K562 (cell line): ENCODE data around the gene PRAMEF12. TPM values are rescaled to one million over a fixed set of nuclear protein-coding genes. Genes with fewer than 3 reads are reported as not detected.

Source experiments
- ATAC-seq: fragments of 200-7000 bp; cut with Tn5 transposase; 3 replicates; pipeline ENCODE4 v1.9.1; 2020; ENCODE audit warnings: moderate library complexity
- BruUV-seq: library from RNA; stranded (reverse); fragments of 400-500 nt; replicated peaks from 2 replicates; lab custom pipeline; 2021; lab: Mats Ljungman, UMichigan
- CTCF ChIA-PET: fragments of 300-600 bp; formaldehyde crosslinking; extraction: SDS; loops from one replicate; lab custom pipeline; 2021; ENCODE audit warnings: low intra/inter-chr PET ratio; lab: Yijun Ruan, JAX
- POLR2A ChIA-PET: fragments of 300-600, 350-650 bp; sonication (Branson Sonifier 250); formaldehyde crosslinking; extraction: SDS; loops from one replicate; lab custom pipeline; 2021; ENCODE audit warnings: antibody characterized with exemption, inconsistent platforms; lab: Yijun Ruan, JAX
- DNase-seq, 4 experiments: peaks; one replicate each; pipeline versions ENCODE4 v3.0.0 to v3.0.0-alpha.2; 2011 to 2018; ENCODE audit warnings: low spot score in 3 of 4, mixed read lengths in 3 of 4; ENCODE audit errors: extremely low read depth in 1 of 4
- FAIRE-seq: peaks from 2 replicates; lab custom pipeline; 2011; peaks lifted over from hg19 to GRCh38; lab: Jason Lieb, UNC
- H2AFZ ChIP-seq: 2 replicates; pipeline ENCODE4 v1.6.0; 2011; ENCODE audit warnings: low read depth, low read length, control low read depth, inconsistent platforms
- H3K27ac ChIP-seq: fragments of 200-600 bp; 3 replicates; pipeline ENCODE4 v1.8.0; 2011; ENCODE audit warnings: low read depth, mild to moderate bottlenecking, control low read depth, inconsistent platforms, low read length, moderate library complexity, mixed read lengths; ENCODE audit errors: extremely low read depth
- H3K27me3 ChIP-seq, 2 experiments: fragments of 300-600 bp in 1 of 2; 2 replicates in 1 of 2; 3 replicates in 1 of 2; pipeline versions ENCODE4 v1.6.0 to v1.8.0; 2011; ENCODE audit warnings: inconsistent platforms in 2 of 2, low read length in 2 of 2, mild to moderate bottlenecking in 1 of 2, mixed read lengths in 1 of 2, moderate library complexity in 1 of 2; ENCODE audit not compliant: control insufficient read depth in 2 of 2, insufficient read depth in 2 of 2
- H3K36me3 ChIP-seq: fragments of 300-600 bp; 3 replicates; pipeline ENCODE4 v1.8.0; 2011; ENCODE audit warnings: mild to moderate bottlenecking, low read length, inconsistent platforms; ENCODE audit not compliant: control insufficient read depth, insufficient read depth
- H3K4me1 ChIP-seq, 2 experiments: fragments of 200-600 bp in 1 of 2; replicated peaks in 1 of 2; 2 replicates in 1 of 2; 3 replicates in 1 of 2; pipeline versions ENCODE4 v1.5.1 to v1.8.0; 2011; ENCODE audit warnings: inconsistent platforms in 2 of 2, low read length in 2 of 2, mild to moderate bottlenecking in 1 of 2, mixed read lengths in 1 of 2, moderate library complexity in 1 of 2; ENCODE audit not compliant: control insufficient read depth in 2 of 2, insufficient read depth in 2 of 2
- H3K4me2 ChIP-seq: 2 replicates; pipeline ENCODE4 v1.6.1; 2011; ENCODE audit warnings: low read length, control low read depth, inconsistent platforms, mixed read lengths; ENCODE audit not compliant: insufficient read depth
- H3K4me3 ChIP-seq: fragments of 200-600 bp; sonication (generic), shearing (Covaris generic); 2 replicates; pipeline ENCODE4 v1.5.1; 2016; ENCODE audit warnings: control low read depth, inconsistent platforms
- H3K79me2 ChIP-seq: fragments of 200-600 bp; 3 replicates; pipeline ENCODE4 v1.8.0; 2011; ENCODE audit warnings: low read length, inconsistent platforms; ENCODE audit not compliant: control insufficient read depth, insufficient read depth
- H3K9ac ChIP-seq, 2 experiments: 2 replicates each; pipeline versions ENCODE4 v1.6.0 to v1.6.1; 2011; ENCODE audit warnings: low read depth in 2 of 2, low read length in 2 of 2, control low read depth in 1 of 2, inconsistent platforms in 1 of 2, mild to moderate bottlenecking in 1 of 2, mixed read lengths in 1 of 2; ENCODE audit not compliant: insufficient read depth in 1 of 2
- H3K9me1 ChIP-seq: one replicate; pipeline ENCODE4 v1.6.0; 2011; ENCODE audit warnings: inconsistent platforms, mild to moderate bottlenecking, low read length, moderate library complexity; ENCODE audit not compliant: control insufficient read depth, insufficient read depth
- H3K9me3 ChIP-seq: replicated peaks from 2 replicates; pipeline ENCODE4 v1.5.1; 2011; ENCODE audit warnings: low read depth, low read length, inconsistent platforms; ENCODE audit not compliant: control insufficient read depth, insufficient read depth
- H4K20me1 ChIP-seq: replicated peaks from 2 replicates; pipeline ENCODE4 v1.6.1; 2011; ENCODE audit warnings: low read length, inconsistent platforms, mixed read lengths; ENCODE audit not compliant: control insufficient read depth, insufficient read depth
- CHCHD3 ChIP-seq: fragments of 250-450 bp; sonication (Bioruptor Pico); IDR thresholded peaks from 2 replicates; pipeline ENCODE4 v2.1.2; 2022; ENCODE audit warnings: mild to moderate bottlenecking
- NFE2L1 ChIP-seq: fragments of 450-650 bp; IDR thresholded peaks from 2 replicates; pipeline ENCODE4 v1.6.1; 2016; ENCODE audit warnings: missing genetic modification characterization, low read depth, mild to moderate bottlenecking, missing compliant biosample characterization, moderate library complexity, borderline replicate concordance
- SIN3A ChIP-seq, 2 experiments: fragments of 150-350 bp in 1 of 2; IDR thresholded peaks; 2 replicates each; pipeline ENCODE4 v1.6.1; 2011 to 2016; ENCODE audit warnings: borderline replicate concordance in 2 of 2, low read depth in 2 of 2, low read length in 2 of 2, mild to moderate bottlenecking in 2 of 2, moderate library complexity in 2 of 2; ENCODE audit not compliant: control insufficient read depth in 1 of 2
- WGBS: fragments of 100-300 bp; shearing (Covaris generic); methylation state at CpG from one replicate; pipeline ENCODE4 v1.1.6; 2016; ENCODE audit warnings: low coverage, mixed read lengths; ENCODE audit not compliant: insufficient coverage; ENCODE audit errors: missing lambda C conversion rate; 5-methylcytosine and 5-hydroxymethylcytosine counted together
- in situ Hi-C: fragments of 300-500 bp; cut with MboI; formaldehyde crosslinking; loops from 4 replicates; pipeline ENCODE4 v1.15.0; 2018; ENCODE audit warnings: inconsistent platforms, mixed read lengths
- intact Hi-C: fragments of 100-400 bp; cut with micrococcal nuclease; formaldehyde crosslinking; loops from 2 replicates; pipeline ENCODE4 v1.14.2; 2022
- polyA plus RNA-seq, 8 experiments: library from polyadenylated mRNA; depleted of rRNA in 4 of 8; stranded (reverse) in 5 of 8; unstranded in 3 of 8; fragments of >200 nt; fragmentation: Nextera tagmentation in 2 of 8; fragmentation: Illumina TruSeq in 1 of 8; extraction: Ambion mirVana in 2 of 8; extraction: Trizol in 1 of 8; gene quantifications; 2 replicates each; pipeline versions ENCODE4 v1.2.1 to v1.2.3, GENCODE V29; 2011 to 2014; ENCODE audit warnings: inconsistent platforms in 1 of 8, missing spikeins in 1 of 8
- total RNA-seq, 7 experiments: library from RNA; depleted of rRNA in 6 of 7; stranded (reverse); fragments of >200 nt in 6 of 7; fragmentation: Illumina TruSeq in 2 of 7; extraction: Trizol in 2 of 7; gene quantifications; 2 replicates each; pipeline versions ENCODE4 v1.2.1 to v1.2.3, GENCODE V29; 2011 to 2021; ENCODE audit warnings: low replicate concordance in 1 of 7
- TF ChIP-seq, protein P1 (sequence below): fragments of 450-650 bp; IDR thresholded peaks from 2 replicates; pipeline ENCODE4 v1.7.0; 2016; ENCODE audit warnings: borderline replicate concordance

Gene PRAMEF12
- total and polyA plus RNA-seq, 9 of the 15 experiments (the other 6 are each of a cell fraction or from before 2014, with no cell fraction given): not detected

DNA sequence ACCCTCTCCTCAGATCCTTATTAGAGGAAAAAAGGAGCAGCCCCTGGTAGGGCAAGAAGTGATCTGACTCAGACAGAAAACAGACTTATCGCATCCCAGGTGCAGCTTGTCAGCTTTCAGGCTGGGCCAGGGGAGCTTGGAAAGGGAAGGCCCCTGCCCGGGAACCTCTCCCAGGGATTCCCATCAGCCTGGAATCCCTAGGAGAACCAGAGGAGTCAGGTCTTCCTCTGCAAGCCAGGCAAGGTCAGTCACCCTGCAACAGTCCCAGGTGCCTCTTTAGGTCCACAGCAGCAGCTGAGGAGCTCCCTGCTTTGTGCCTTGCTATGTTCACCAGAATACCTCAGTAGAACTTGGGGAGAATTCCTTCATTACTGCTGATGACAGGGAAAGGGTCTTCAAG, 2.9 kb upstream of the PRAMEF12 start (continued):
- TF ChIP-seq NFE2L1 (tag) (no peak), SIN3A (IDR thresholded peaks at IDR 0.05; ENCODE audit: borderline replicate concordance in 2 of 2, control insufficient read depth in 1 of 2, low read depth in 2 of 2, low read length in 2 of 2) (no peak), CHCHD3 (CRISPR knock-in tag) (no peak)

DNA sequence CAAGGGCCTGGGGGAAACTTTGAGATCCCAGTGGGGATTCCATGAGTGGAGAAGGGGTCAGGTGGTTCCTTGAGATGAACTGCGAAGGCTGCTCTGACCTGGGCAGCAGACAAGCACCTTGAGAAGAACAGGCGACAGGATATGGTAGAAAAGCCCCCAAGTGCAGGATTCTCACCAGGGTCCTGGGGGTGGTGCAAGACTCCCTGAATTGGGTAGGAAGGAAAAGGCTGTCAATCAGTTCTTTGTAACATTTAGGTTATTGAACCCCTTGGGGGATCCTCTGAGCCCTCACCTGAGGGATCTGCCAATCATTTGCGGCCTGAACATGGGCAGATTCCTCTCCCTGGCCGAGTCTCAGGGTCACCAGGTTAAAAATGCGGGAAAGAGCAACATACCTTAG, 2.4 kb upstream of the PRAMEF12 start:
- FAIRE-seq (no peak), ATAC-seq (no peak)
- H4K20me1 ChIP-seq: no peaks in the 10 kb centered on the region
- TF ChIP-seq, protein P1, sequence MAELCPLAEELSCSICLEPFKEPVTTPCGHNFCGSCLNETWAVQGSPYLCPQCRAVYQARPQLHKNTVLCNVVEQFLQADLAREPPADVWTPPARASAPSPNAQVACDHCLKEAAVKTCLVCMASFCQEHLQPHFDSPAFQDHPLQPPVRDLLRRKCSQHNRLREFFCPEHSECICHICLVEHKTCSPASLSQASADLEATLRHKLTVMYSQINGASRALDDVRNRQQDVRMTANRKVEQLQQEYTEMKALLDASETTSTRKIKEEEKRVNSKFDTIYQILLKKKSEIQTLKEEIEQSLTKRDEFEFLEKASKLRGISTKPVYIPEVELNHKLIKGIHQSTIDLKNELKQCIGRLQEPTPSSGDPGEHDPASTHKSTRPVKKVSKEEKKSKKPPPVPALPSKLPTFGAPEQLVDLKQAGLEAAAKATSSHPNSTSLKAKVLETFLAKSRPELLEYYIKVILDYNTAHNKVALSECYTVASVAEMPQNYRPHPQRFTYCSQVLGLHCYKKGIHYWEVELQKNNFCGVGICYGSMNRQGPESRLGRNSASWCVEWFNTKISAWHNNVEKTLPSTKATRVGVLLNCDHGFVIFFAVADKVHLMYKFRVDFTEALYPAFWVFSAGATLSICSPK: no peak
- TF ChIP-seq, all 486 proteins: peak for 0
- Histone ChIP-seq H3K9me3 (no peaks in the 10 kb centered on the region), H3K9me1 (no peaks in the 10 kb centered on the region), H3K4me2 (no peak overlapping the region), H3K4me1 (no peaks in the 10 kb centered on the region), H3K36me3 (no peaks in the 10 kb centered on the region), H3K4me3 (no peak overlapping the region), H3K79me2 (no peaks in the 10 kb centered on the region), H3K27me3 (peaks cover 8 to 36% of the 10 kb centered on the region in 2 experiments; a peak in 3 of 5 replicates), H2AFZ (no peak overlapping the region), H3K27ac (no peak overlapping the region), H3K9ac (no peak overlapping the region)
- in situ Hi-C loops: loop anchor here (5.0 to 10.0 kb wide), 2 partner anchors 94 to 456 kb away; no protein-coding TSS in a partner anchor
- 1% methylated on average over 5 of the region's 5 CpGs for WGBS
- no peak for DNase-seq
- BruUV-seq: no TSS peak
- intact Hi-C loops: loop anchor here (10.0 kb wide), 3 partner anchors 106 to 646 kb away; no protein-coding TSS in a partner anchor
- CTCF ChIA-PET: no interaction called here
- POLR2A ChIA-PET: no interaction called here
